ENCODE results near the gene PPP1R15A.

DNA sequence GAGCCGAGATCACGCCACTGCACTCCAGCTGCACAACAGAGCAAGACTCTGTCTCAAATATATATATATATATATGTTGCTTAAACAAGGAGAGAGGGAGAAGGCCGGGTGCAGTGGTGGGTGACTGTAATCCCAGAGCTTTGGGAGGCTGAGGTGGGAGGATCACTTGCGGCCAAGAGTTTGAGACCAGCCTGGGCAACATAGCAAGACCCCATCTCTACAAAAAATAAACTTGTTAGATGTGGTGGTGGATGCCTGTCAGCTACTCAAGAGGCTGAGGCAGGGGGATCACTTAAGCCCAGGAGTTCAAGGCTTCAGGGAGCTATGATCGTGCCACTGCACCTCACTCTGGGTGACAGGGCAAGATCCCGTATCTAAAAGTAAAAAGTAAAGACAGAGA lies 30.6 kb upstream of the PPP1R15A start:
- TF ChIP-seq EZH2 (IDR thresholded peaks at IDR 0.05; ENCODE audit: borderline replicate concordance, low read depth, low read length, severe bottlenecking) (no peak), POLR2AphosphoS5 (IDR thresholded peaks at IDR 0.05; ENCODE audit: insufficient read depth, low read depth, low read length) (no peak), POLR2A (IDR thresholded peaks at IDR 0.05; ENCODE audit: low read depth, low read length) (no peak), GATA2 (IDR thresholded peaks at IDR 0.05; ENCODE audit: insufficient read depth, insufficient read length, low read depth, low read length) (no peak)
- TF ChIP-seq, protein P1, sequence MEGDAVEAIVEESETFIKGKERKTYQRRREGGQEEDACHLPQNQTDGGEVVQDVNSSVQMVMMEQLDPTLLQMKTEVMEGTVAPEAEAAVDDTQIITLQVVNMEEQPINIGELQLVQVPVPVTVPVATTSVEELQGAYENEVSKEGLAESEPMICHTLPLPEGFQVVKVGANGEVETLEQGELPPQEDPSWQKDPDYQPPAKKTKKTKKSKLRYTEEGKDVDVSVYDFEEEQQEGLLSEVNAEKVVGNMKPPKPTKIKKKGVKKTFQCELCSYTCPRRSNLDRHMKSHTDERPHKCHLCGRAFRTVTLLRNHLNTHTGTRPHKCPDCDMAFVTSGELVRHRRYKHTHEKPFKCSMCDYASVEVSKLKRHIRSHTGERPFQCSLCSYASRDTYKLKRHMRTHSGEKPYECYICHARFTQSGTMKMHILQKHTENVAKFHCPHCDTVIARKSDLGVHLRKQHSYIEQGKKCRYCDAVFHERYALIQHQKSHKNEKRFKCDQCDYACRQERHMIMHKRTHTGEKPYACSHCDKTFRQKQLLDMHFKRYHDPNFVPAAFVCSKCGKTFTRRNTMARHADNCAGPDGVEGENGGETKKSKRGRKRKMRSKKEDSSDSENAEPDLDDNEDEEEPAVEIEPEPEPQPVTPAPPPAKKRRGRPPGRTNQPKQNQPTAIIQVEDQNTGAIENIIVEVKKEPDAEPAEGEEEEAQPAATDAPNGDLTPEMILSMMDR (IDR thresholded peaks at IDR 0.05; ENCODE audit: extremely low read depth in 1 of 2, insufficient read depth in 1 of 2, low read depth in 1 of 2, low read length in 2 of 2), result no peak
- TF ChIP-seq, protein P2, sequence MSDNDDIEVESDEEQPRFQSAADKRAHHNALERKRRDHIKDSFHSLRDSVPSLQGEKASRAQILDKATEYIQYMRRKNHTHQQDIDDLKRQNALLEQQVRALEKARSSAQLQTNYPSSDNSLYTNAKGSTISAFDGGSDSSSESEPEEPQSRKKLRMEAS (IDR thresholded peaks at IDR 0.05; ENCODE audit: insufficient read depth, insufficient read length), result no peak

Data from endothelial cell of umbilical vein (primary cell).